SK-N-MC (cell line): ENCODE results near the gene IL1RAP.

Experiments
- EZH2 ChIP-seq: fragments of 200-600 bp; sonication (generic); IDR thresholded peaks from one replicate; pipeline ENCODE4 v1.6.1; 2017; ENCODE audit warnings: antibody characterized with exemption
- FOXP2 ChIP-seq: optimal IDR thresholded peaks from 2 replicates; pipeline ENCODE3; 2011; ENCODE audit warnings: mild to moderate bottlenecking, moderate library complexity; ENCODE audit not compliant: insufficient read depth; ENCODE audit errors: extremely low read length, control extremely low read depth
- POLR2AphosphoS5 ChIP-seq: IDR thresholded peaks from 2 replicates; pipeline ENCODE4 v1.6.1; 2012; ENCODE audit warnings: mild to moderate bottlenecking, low read depth, low read length, borderline replicate concordance

- TF ChIP-seq POLR2AphosphoS5 (no peak), EZH2 (no peak), FOXP2 (no peak)
Observed at GRCh38 chr3:190608850-190609589, 95.1 kb downstream of the IL1RAP start.
